Measurements from ENCODE around the gene CDCA8.

Gene CDCA8

DNA sequence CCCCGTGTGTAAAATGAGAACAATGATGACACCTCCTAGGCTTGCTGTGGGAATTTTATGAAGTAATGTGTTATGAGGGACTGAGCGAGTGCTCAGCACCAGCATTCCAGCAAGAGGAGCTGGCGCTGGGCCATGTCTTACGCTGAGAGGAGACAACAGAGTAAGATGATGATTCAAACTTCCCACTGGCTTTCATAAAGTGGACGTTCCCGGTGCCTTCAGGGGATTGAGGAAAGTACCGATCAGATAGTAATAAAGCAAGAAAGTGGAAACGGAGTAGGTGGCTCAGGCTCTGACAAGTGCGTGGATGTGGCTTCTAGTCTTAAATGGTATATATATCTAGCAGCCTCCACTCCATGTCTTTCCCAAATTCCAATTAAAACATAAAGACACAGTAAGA is 48.8 kb downstream of the CDCA8 start:
- DNase-seq: no peak

DNA sequence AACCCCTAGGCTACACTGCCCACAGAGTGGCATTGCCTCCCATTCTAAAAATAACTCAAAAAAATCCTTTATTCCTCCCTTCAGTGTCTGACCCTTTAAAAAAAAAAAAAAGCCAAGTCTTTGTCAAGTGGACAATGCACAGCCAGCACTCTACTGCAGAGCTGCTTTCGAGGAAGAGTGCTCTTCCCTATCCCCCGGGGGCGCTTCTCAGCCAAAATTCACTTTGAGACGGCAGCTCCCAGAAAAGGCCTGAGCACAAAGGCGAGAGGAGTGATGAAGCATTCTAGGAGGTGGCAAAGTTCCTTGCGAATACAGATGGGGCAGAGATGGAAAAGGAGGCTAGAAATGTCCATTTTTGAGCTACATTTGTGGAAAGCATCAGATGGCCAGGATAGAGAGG is 49.3 kb downstream of the CDCA8 start:
- DNase-seq: no peak

- DNase-seq: no peak
Measured at GRCh38 chr1:37746806-37747205, 54.5 kb downstream of the CDCA8 start.

DNA sequence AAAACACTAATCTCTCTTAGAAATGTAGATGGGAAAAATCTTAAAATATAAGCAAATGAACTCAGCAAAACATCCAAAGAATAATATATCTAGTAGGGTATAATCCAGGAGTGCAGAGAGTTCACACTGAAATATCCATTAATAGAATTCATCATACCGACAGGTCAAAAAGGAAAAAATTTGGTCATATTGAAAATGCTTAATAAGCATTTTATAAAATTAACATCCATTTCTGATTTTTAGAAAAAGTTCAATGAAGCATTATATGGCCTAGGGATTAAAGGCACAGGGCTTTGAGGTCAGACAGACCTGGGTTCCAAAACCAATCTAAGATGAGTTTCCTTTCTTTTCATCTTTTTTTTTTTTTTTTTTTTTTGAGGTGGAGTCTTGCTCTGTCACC is 56.2 kb downstream of the CDCA8 start:
- DNase-seq: no peak

DNA sequence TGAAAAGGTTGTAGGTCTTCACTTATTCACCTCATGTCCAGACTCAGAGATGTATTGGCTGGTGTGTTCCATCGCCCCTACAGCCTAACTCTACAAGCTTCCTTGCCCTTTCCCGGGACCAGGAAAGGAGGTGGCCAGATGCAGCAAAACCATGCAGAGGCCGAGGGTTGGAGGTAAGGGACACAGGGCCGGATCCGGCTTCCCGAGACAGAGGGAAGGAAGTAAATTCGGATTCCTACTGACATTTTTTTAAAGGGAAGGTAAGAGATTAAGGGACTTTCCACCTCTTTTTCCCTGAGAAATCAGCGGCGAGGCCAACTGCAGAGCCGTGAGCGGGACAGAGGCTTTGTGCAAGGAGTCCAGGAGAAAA is 59.9 kb downstream of the CDCA8 start:
- DNase-seq: no peak

DNA sequence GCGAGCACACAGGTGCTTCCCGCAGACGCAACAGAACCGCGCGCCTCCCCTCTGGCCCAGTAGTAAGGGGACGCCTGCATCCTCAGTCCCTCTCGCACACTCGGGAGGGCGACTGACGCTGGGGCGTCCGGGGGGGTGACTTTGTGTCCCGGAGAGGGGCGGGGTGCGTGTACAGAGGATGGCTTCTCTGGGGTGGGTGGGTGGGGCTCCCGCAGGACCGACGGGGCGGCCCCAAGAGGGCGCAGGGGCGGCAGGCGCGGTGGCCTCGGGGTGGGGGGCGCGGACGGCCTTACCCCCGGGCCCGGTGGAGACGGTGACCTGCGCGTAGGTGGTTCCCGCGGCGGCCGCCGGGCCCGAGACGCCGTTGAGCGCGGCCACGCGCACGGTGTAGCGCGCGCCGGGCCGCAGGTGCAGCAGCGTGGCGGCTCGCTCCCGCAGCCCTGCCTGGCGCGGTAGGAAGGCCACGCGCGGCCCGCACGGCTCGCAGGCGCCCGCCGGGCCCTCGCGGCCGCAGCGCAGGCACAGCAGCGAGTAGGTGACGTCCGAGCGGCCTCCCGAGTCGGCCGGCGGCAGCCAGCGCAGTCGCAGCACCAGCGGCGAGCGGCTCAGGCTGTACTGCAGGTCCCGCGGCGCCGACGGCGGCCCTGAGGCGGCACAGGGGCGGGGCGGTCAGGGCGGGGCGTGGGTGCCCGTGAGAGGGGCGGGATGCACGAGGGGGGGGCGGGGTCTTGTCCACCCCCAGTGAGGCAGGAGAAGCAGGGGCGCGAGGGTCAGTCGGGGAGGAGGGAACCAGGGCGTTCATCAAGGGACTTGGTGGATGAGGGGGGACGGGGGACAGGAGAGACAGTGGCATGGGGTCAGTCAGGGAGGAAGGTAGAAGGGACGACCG is 60.5 kb downstream of the CDCA8 start:
- no peak for DNase-seq

DNA sequence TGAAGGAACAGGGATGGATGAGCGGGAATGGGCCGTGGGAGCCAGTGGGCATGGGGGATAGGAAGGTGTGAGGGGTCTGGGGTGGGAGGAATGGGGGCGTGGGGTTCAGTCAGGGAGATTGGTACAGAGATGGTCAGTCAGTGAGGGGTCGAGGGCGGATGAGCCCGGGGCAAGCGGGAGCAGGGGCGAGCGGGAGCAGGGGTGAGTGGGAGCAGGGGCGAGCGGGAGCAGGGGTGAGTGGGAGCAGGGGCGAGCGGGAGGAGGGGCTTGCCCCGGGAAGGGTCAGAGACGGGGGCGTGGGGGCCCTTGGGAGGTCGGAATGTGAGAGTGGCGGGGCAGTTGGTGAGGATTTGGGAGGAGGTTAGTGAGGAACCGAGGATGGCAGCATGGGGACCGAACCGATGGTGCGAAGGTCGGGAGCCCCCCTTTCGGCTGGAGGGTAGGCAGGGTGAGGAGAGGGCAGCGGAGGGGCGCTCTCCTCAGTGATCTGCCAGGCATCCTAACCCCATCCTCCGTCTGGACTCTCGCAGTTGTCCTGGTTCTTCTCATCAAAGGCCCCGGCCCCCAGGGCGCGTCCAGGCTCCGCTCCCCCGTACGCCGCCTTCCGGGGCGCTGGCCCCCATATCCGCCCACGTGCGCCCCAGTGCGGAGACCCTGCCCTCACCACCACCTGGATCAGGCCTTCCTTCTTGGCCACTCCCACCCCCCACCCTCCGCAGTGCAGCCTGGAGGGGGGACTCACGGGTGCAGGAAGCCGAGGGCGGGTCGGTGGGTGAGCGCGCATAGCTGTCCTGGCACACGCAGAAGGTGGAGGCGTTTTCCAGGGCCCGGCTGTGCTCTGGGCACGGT is 61.4 kb downstream of the CDCA8 start:
- DNase-seq: no peak

DNA sequence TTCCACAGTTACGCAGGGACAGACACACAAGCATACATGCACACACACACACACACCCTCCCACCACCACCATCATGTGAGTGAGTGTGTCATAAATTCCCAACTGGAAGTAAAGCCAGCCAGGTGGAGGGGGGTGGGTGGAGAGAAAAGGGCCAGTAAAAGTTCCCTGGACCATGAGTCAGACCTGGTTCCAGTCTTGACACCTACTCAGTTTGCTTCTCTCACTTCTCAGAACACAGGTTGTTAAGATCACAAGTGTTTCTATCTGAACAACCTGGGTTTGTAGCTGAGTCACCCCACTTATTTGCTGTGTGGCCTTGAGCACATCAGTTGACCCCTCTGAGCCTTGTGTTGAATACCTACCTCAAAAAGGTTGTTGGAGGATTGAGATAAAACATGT is 63.0 kb downstream of the CDCA8 start:
- DNase-seq: no peak

DNA sequence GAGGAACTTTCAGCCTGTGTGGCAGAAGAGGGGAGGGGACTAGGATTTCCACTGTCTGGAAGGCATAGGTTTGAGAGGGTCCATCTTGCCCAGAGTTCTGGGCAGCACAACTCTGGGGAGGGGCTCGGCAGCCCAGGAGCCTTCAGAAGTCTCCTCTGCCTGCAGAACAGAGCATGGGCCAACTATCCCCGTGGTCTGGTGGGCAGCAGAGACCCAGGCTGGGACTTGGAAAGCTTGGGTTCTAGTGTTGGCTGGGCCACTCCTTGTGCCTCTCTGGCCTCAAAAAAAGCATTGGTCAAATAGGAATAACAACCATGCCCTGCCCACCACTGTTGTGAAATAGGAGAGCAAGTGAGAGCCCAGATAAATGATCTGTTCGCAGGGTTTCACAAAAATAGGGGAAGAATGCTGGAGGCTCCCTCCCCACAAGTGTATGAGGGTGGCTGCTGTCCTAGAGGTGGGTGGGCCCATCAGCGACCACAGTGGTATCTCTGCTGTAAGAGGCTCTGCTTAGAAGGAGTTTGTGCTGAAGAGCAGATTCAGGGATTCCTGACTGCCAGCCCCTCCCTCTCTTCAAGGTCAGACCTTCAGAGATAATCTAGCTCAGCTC is 63.7 kb downstream of the CDCA8 start:
- no peak for DNase-seq
